ENCODE measurements around the gene SH2D3C. TPM values are rescaled to one million over a fixed set of nuclear protein-coding genes. Genes with fewer than 3 reads are reported as not detected.
A peak's percentile ranks its signal among the peaks of the same experiment; 100 is the strongest.

Gene SH2D3C
- total RNA-seq, 4 donors from 2014 or later: 4.7 to 8.1 (median 5.2) TPM

DNA sequence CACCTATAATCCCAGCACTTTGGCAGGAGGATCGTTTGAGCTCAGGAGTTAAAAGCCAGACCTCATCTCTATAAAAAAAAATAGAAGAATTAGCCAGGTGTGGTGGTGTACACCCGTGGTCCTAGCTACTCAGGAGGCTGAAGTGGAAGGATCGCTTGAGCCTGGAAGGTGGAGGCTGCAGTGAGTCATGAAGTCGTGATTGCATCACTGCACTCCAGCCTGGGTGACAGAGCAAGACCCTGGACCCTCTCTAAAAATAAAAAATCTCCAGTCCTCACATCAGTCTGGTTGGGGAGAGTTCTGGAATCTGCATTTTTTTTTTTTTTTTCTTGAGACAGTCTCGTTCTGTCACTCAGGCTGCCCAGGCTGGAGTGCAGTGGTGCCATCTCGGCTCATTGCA is 33.5 kb upstream of the SH2D3C start:
- H3K36me3 ChIP-seq: peaks cover 0 to 87% of the 10 kb centered on the region in 2 donors
- H3K4me1 ChIP-seq: peaks cover 3 to 4% of the 10 kb centered on the region in 2 donors
- H3K9me3 ChIP-seq: no peaks in the 10 kb centered on the region
- no peaks in the 10 kb centered on the region for H3K27me3 ChIP-seq
- no peak for ATAC-seq
- no peak for TF ChIP-seq POLR2A (IDR thresholded peaks at IDR 0.05)
- TF ChIP-seq, protein P1, sequence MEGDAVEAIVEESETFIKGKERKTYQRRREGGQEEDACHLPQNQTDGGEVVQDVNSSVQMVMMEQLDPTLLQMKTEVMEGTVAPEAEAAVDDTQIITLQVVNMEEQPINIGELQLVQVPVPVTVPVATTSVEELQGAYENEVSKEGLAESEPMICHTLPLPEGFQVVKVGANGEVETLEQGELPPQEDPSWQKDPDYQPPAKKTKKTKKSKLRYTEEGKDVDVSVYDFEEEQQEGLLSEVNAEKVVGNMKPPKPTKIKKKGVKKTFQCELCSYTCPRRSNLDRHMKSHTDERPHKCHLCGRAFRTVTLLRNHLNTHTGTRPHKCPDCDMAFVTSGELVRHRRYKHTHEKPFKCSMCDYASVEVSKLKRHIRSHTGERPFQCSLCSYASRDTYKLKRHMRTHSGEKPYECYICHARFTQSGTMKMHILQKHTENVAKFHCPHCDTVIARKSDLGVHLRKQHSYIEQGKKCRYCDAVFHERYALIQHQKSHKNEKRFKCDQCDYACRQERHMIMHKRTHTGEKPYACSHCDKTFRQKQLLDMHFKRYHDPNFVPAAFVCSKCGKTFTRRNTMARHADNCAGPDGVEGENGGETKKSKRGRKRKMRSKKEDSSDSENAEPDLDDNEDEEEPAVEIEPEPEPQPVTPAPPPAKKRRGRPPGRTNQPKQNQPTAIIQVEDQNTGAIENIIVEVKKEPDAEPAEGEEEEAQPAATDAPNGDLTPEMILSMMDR (IDR thresholded peaks at IDR 0.05 in 4 of 5, conservative IDR thresholded peaks at IDR 0.05 in 1 of 5): no peak
- H3K27ac ChIP-seq: no peak overlapping the region
- in situ Hi-C loops (cut with MboI; ENCODE audit: low sequenced_read_pairs in 4 of 4) (no loop called here), intact Hi-C loops (cut with DNase I; ENCODE audit: low total_unique reads) (no loop called here)
- H3K4me3 ChIP-seq: no peak overlapping the region
- no peak for DNase-seq

DNA sequence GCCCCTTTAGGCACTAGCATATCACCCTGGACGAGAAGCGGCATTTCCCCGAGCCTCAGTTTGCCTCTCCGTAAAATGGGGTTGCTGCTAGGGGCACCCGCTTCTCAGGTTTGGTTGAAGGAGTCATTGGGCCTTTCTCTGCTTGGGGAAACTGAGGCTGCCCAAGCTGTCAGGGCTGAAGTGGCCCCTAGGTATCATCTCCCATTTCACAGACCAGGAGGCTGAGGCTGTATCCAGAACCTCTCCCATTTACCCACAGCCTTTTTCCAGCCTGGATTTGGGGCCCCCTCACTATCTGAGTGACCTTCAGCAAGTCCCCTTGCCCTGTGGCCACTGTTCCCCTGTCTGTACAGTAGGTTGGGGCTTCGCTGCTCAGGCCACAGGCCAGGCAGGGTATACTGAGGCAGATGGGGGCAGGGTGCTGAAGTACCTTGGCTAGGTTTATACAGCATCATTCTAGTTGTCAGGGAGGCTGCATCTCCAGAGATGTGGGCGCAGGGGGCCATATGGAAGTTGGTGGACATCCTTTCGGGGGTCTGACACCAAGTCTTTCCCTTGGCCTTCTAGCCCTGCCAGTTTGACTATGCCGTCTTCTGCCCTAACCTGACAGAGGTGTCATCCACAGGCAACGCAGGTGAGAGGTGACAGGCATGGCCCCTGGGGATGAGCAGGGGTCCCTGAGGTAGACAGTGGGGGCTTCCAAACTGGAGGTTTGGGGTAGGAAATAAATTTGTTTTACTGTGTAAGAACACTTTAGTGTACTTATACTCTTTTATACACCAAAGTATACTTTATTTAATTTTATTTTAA is 32.1 kb upstream of the SH2D3C start:
- no peak for TF ChIP-seq POLR2A (IDR thresholded peaks at IDR 0.05)
- TF ChIP-seq, protein P1 (IDR thresholded peaks at IDR 0.05 in 4 of 5, conservative IDR thresholded peaks at IDR 0.05 in 1 of 5): no peak
- Histone ChIP-seq H3K27me3 (no peaks in the 10 kb centered on the region), H3K4me1 (peaks cover 3 to 14% of the 10 kb centered on the region in 2 donors), H3K36me3 (peaks cover 0 to 83% of the 10 kb centered on the region in 2 donors), H3K9me3 (no peaks in the 10 kb centered on the region), H3K4me3 (no peak overlapping the region), H3K27ac (peak overlapping the region in 2 of 4 donors; percentile 49 to 55)
- in situ Hi-C loops (cut with MboI; ENCODE audit: low sequenced_read_pairs in 4 of 4): no loop called here
- intact Hi-C loops (cut with DNase I; ENCODE audit: low total_unique reads): no loop called here
- ATAC-seq (no peak), DNase-seq (no peak)

DNA sequence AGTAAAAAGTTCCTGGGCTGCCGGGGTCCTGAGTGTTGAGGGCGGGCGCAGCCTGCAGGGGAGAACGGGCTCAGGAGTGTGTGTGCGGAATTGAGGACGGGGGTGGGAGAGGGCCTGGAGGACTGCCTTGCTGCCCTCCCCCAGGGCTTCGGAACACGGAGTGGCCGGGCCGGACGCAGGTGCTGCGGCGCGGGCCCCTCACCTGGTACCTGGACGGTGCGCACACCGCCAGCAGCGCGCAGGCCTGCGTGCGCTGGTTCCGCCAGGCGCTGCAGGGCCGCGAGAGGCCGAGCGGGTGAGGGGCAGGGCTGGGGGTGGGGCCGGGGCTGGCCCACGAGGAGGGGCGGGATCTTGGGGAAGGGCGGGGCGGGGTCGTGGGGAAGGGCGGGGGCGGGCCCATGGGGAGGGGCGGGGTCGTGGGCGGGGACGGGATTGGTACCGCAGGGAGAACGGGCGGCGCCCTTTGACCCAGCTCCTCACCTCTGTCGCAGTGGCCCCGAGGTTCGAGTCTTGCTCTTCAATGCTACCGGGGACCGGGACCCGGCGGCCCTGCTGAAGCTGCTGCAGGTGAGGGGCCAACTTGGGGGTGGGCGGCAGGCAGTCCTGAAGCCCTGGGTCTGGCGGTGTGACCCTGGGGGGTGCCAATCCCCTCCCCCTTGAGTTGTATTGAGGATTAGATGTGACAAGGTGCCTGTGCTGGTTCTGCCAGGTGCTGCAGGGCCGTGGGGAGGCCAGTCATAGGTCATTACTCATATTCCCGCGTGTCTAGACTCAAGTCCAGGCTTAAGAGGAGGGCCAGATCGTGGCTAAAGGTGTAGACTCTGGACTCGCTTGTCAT is 31.3 kb upstream of the SH2D3C start:
- DNase-seq (no peak), ATAC-seq (no peak)
- H3K4me1 ChIP-seq: peaks cover 8 to 20% of the 10 kb centered on the region in 2 donors
- H3K27me3 ChIP-seq: no peaks in the 10 kb centered on the region
- TF ChIP-seq, protein P1 (IDR thresholded peaks at IDR 0.05 in 4 of 5, conservative IDR thresholded peaks at IDR 0.05 in 1 of 5): no peak
- no peak for TF ChIP-seq POLR2A (IDR thresholded peaks at IDR 0.05)
- intact Hi-C loops (cut with DNase I; ENCODE audit: low total_unique reads) (loop anchor here (10.0 kb wide), 1 partner anchor 285 kb away; no protein-coding TSS in a partner anchor), in situ Hi-C loops (cut with MboI; ENCODE audit: low sequenced_read_pairs in 4 of 4) (loop anchor here in 1 of 4 donors (10.0 kb wide), 1 partner anchor 55 kb away; no protein-coding TSS in a partner anchor)
- H3K27ac ChIP-seq: peak overlapping the region in 3 of 4 donors; percentile 41 to 55 (median 42)
- no peak overlapping the region for H3K4me3 ChIP-seq
- H3K9me3 ChIP-seq: no peaks in the 10 kb centered on the region
- peaks cover 0 to 83% of the 10 kb centered on the region in 2 donors for H3K36me3 ChIP-seq

DNA sequence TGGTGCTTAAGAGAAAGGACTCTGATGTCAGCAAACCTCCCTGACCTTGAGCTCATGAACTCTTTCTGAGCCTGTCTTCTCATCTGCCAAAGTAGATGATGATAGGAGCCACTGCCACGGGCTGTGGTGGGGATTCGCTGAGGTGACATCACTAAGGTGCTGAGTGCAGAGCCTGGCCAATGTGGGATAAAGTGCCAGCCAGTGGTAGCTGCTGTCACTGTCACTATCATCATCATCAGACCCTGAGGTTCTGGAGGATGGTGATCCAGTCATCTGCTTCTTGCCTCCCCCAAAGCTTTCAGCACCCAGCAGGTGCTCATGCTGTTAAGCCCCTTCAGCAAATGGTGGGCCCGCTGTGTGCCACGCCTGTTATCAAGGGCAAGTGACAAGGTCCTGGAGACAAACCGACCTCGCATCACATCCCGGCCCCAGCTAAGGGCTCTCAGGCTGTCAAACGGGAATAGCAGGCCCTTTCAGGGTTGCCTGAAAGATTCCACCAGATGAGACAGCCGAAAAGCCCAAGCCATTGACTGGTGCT is 30.6 kb upstream of the SH2D3C start:
- DNase-seq (no peak), ATAC-seq (no peak)
- Histone ChIP-seq H3K4me3 (no peak overlapping the region), H3K27ac (no peak overlapping the region), H3K27me3 (no peaks in the 10 kb centered on the region), H3K36me3 (peaks cover 0 to 83% of the 10 kb centered on the region in 2 donors), H3K4me1 (peaks cover 15 to 27% of the 10 kb centered on the region in 2 donors), H3K9me3 (no peaks in the 10 kb centered on the region)
- in situ Hi-C loops (cut with MboI; ENCODE audit: low sequenced_read_pairs in 4 of 4): loop anchor here in 1 of 4 donors (10.0 kb wide), 1 partner anchor 56 kb away; no protein-coding TSS in a partner anchor
- intact Hi-C loops (cut with DNase I; ENCODE audit: low total_unique reads): loop anchor here (10.0 kb wide), 1 partner anchor 286 kb away; no protein-coding TSS in a partner anchor
- TF ChIP-seq, protein P1 (IDR thresholded peaks at IDR 0.05 in 4 of 5, conservative IDR thresholded peaks at IDR 0.05 in 1 of 5): no peak

Measured in gastrocnemius medialis (tissue), 4 donors.